OCI-LY1 (cell line): ENCODE data around the gene CATSPER1.

Experiments used
- H2AFZ ChIP-seq: fragments of 200-600 bp; sonication (generic), shearing (Covaris generic); 2 replicates; pipeline ENCODE4 v1.6.0; 2014; ENCODE audit warnings: antibody characterized with exemption, mild to moderate bottlenecking, low read length
- H3F3A ChIP-seq: fragments of 200-600 bp; sonication (generic), shearing (Covaris generic); 2 replicates; pipeline ENCODE4 v1.6.0; 2014; ENCODE audit warnings: mild to moderate bottlenecking, antibody characterized with exemption, low read length, moderate library complexity; ENCODE audit not compliant: insufficient read depth
- H3K27ac ChIP-seq: fragments of 200-600 bp; sonication (generic); 2 replicates; pipeline ENCODE4 v1.5.1; 2014; ENCODE audit warnings: low read length, mixed run types, mild to moderate bottlenecking, low read depth; ENCODE audit not compliant: poor library complexity, severe bottlenecking
- H3K27me3 ChIP-seq: fragments of 200-600 bp; sonication (generic); 2 replicates; pipeline ENCODE4 v1.6.0; 2014; ENCODE audit warnings: antibody characterized with exemption, mild to moderate bottlenecking, low read length, moderate library complexity; ENCODE audit not compliant: insufficient read depth
- H3K36me3 ChIP-seq: fragments of 200-600 bp; sonication (generic); 2 replicates; pipeline ENCODE4 v1.6.1; 2014; ENCODE audit warnings: mild to moderate bottlenecking, antibody characterized with exemption, low read length, moderate library complexity, mixed read lengths; ENCODE audit not compliant: insufficient read depth
- H3K4me1 ChIP-seq: fragments of 200-600 bp; sonication (generic); 2 replicates; pipeline ENCODE4 v1.5.1; 2014; ENCODE audit warnings: mild to moderate bottlenecking, low read length, moderate library complexity; ENCODE audit not compliant: insufficient read depth, severe bottlenecking
- H3K4me2 ChIP-seq: fragments of 200-600 bp; sonication (generic), shearing (Covaris generic); 2 replicates; pipeline ENCODE4 v1.6.1; 2014; ENCODE audit warnings: low read length
- H3K4me3 ChIP-seq: fragments of 200-600 bp; sonication (generic); 2 replicates; pipeline ENCODE4 v1.5.1; 2014; ENCODE audit warnings: low read length, low read depth, mild to moderate bottlenecking, mixed read lengths; ENCODE audit not compliant: poor library complexity, severe bottlenecking
- H3K79me2 ChIP-seq: fragments of 200-600 bp; shearing (Covaris generic); 2 replicates; pipeline ENCODE4 v1.6.1; 2016; ENCODE audit warnings: mixed run types, low read length, mixed read lengths; ENCODE audit not compliant: insufficient read depth
- H3K9ac ChIP-seq: fragments of 200-600 bp; sonication (generic), shearing (Covaris generic); 2 replicates; pipeline ENCODE4 v1.6.1; 2014; ENCODE audit warnings: mild to moderate bottlenecking, low read length, mixed read lengths
- H3K9me2 ChIP-seq: fragments of 200-600 bp; sonication (generic), shearing (Covaris generic); 2 replicates; pipeline ENCODE4 v1.6.1; 2014; ENCODE audit warnings: low read depth, mild to moderate bottlenecking, low read length, mixed read lengths
- H3K9me3 ChIP-seq: fragments of 200-600 bp; shearing (Covaris generic); 2 replicates; pipeline ENCODE4 v1.6.1; 2014; ENCODE audit warnings: low read length, mixed read lengths
- H4K20me1 ChIP-seq: fragments of 200-600 bp; sonication (generic), shearing (Covaris generic); 2 replicates; pipeline ENCODE4 v1.6.0; 2016; ENCODE audit warnings: mild to moderate bottlenecking, low read length; ENCODE audit not compliant: insufficient read depth
- CTCF ChIP-seq: fragments of 200-600 bp; sonication (generic), shearing (Covaris generic); IDR thresholded peaks from 2 replicates; pipeline ENCODE4 v1.5.1; 2017; ENCODE audit warnings: mild to moderate bottlenecking, antibody characterized with exemption, low read length, moderate library complexity, mixed read lengths
- EZH2 ChIP-seq: fragments of 200-600 bp; sonication (generic), shearing (Covaris generic); IDR thresholded peaks from 2 replicates; pipeline ENCODE4 v1.8.0; 2017; ENCODE audit warnings: borderline replicate concordance, mixed run types, mild to moderate bottlenecking, antibody characterized with exemption, low read length, moderate library complexity, mixed read lengths

Gene CATSPER1

GRCh38 chr11:65976216-65977176 is 49.8 kb downstream of the CATSPER1 start:
- Histone ChIP-seq H3K9me2 (no peaks in the 10 kb centered on the region), H3K27me3 (no peaks in the 10 kb centered on the region), H3K4me3 (no peak overlapping the region), H3K36me3 (peaks cover 47% of the 10 kb centered on the region), H3K4me1 (no peaks in the 10 kb centered on the region), H3K9me3 (no peaks in the 10 kb centered on the region), H4K20me1 (no peaks in the 10 kb centered on the region), H2AFZ (no peak overlapping the region), H3K79me2 (no peaks in the 10 kb centered on the region), H3K27ac (no peak overlapping the region), H3K9ac (no peak overlapping the region), H3F3A (no peaks in the 10 kb centered on the region), H3K4me2 (no peak overlapping the region)
- TF ChIP-seq EZH2 (no peak), CTCF (no peak)

- Histone ChIP-seq H3K79me2 (no peaks in the 10 kb centered on the region), H3K27ac (no peak overlapping the region), H4K20me1 (no peaks in the 10 kb centered on the region), H3F3A (no peaks in the 10 kb centered on the region), H3K9me3 (no peaks in the 10 kb centered on the region), H3K9me2 (no peaks in the 10 kb centered on the region), H3K27me3 (no peaks in the 10 kb centered on the region), H2AFZ (no peak overlapping the region), H3K9ac (no peak overlapping the region), H3K4me2 (no peak overlapping the region), H3K36me3 (peaks cover 47% of the 10 kb centered on the region), H3K4me3 (no peak overlapping the region), H3K4me1 (no peaks in the 10 kb centered on the region)
- TF ChIP-seq CTCF (no peak), EZH2 (no peak)
These were observed 50.5 kb downstream of the CATSPER1 start for GRCh38 chr11:65975771-65976170.

GRCh38 chr11:65973439-65974110 is 52.7 kb downstream of the CATSPER1 start:
- Histone ChIP-seq H3K27me3 (no peaks in the 10 kb centered on the region), H3K4me1 (no peaks in the 10 kb centered on the region), H3K4me2 (no peak overlapping the region), H3K9ac (no peak overlapping the region), H3K27ac (no peak overlapping the region), H3K36me3 (peaks cover 55% of the 10 kb centered on the region), H3K9me3 (no peaks in the 10 kb centered on the region), H2AFZ (no peak overlapping the region), H3K79me2 (no peaks in the 10 kb centered on the region), H3K4me3 (no peak overlapping the region), H4K20me1 (no peaks in the 10 kb centered on the region), H3K9me2 (no peaks in the 10 kb centered on the region), H3F3A (no peaks in the 10 kb centered on the region)
- no peak for TF ChIP-seq CTCF
- no peak for TF ChIP-seq EZH2
